ENCODE data around the gene ISG20L2. TPM values are rescaled to one million over a fixed set of nuclear protein-coding genes. Genes with fewer than 3 reads are reported as not detected.

ISG20L2 gene
- total RNA-seq, 6 experiments from 2014 or later = 16.2 to 26.9 (median 20.6) TPM

- peaks cover 1% of the 10 kb centered on the region for H3K27me3 Mint-ChIP-seq (ENCODE audit: insufficient read depth)
- TF ChIP-seq, protein P1, sequence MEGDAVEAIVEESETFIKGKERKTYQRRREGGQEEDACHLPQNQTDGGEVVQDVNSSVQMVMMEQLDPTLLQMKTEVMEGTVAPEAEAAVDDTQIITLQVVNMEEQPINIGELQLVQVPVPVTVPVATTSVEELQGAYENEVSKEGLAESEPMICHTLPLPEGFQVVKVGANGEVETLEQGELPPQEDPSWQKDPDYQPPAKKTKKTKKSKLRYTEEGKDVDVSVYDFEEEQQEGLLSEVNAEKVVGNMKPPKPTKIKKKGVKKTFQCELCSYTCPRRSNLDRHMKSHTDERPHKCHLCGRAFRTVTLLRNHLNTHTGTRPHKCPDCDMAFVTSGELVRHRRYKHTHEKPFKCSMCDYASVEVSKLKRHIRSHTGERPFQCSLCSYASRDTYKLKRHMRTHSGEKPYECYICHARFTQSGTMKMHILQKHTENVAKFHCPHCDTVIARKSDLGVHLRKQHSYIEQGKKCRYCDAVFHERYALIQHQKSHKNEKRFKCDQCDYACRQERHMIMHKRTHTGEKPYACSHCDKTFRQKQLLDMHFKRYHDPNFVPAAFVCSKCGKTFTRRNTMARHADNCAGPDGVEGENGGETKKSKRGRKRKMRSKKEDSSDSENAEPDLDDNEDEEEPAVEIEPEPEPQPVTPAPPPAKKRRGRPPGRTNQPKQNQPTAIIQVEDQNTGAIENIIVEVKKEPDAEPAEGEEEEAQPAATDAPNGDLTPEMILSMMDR (IDR thresholded peaks at IDR 0.05) = no peak
- no peaks in the 10 kb centered on the region for H3K9me3 Mint-ChIP-seq
- H3K36me3 Mint-ChIP-seq (ENCODE audit: low read depth) = no peaks in the 10 kb centered on the region
- DNase-seq = no peak
- H3K4me1 Mint-ChIP-seq (ENCODE audit: low read depth) = peaks cover 35% of the 10 kb centered on the region
- no peak overlapping the region for H3K27ac Mint-ChIP-seq
- H3K4me3 Mint-ChIP-seq = no peak overlapping the region
These were observed 47.2 kb downstream of the ISG20L2 start for GRCh38 chr1:156681196-156681960.

GRCh38 chr1:156680056-156680455, 48.5 kb downstream of the ISG20L2 start:
- Mint-ChIP-seq H3K27ac (no peak overlapping the region), H3K9me3 (no peaks in the 10 kb centered on the region), H3K4me3 (no peak overlapping the region), H3K36me3 (ENCODE audit: low read depth) (peaks cover 4% of the 10 kb centered on the region; the same call in 1 of the 2 replicates), H3K27me3 (ENCODE audit: insufficient read depth) (peaks cover 1% of the 10 kb centered on the region), H3K4me1 (ENCODE audit: low read depth) (peaks cover 43% of the 10 kb centered on the region)
- no peak for DNase-seq
- TF ChIP-seq, protein P1 (IDR thresholded peaks at IDR 0.05) = no peak

DNA sequence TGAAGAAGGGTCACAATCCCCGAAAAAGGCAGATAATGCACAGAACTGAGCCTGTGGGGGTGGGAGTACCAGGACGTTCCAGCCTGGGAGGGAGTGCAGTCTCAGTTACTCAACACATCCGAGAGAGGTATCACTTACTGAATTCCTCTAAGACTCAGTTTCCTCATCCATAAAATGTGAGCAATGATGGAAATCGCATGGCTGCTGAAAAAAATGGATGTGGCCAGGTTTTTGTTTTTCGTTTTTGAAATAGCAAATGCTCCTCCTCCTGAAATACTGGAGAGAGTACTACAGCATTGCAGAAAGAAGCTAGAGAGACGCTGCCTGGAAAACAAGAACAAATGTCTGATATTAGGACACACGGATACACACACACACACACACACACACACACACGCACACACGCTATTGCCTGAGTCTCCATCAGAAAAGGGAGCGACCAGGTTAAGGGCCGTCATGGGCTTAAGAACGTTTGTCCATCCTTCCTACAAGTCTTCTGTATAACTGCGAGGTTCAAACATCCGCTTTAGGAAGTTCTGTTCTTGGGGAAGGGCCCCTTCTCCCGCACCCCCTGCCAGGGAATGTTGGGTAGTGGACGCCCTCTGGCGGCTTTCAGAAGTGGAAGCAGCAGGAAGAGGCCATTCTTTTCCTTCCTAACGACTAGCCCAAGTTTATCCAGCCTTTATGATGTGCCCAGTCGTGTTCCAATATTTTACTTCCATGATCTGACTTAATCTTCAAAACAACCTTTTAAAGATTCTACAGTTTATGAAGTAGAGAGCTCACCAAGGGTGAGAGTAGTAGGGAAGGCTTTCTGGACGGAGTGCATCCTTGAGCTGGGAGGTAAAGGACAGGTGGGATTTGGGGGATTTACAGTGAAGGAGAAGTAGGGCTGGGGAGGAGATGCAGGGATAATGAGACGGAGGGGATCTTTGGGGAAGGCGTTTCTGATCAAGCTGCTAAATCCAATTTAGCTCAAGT, 50.7 kb downstream of the ISG20L2 start:
- peaks cover 44% of the 10 kb centered on the region for H3K4me1 Mint-ChIP-seq (ENCODE audit: low read depth)
- H3K4me3 Mint-ChIP-seq = peak overlapping the region; percentile 84
- TF ChIP-seq, protein P1 (IDR thresholded peaks at IDR 0.05) = peak; percentile 90
- peak overlapping the region; percentile 58 for H3K27ac Mint-ChIP-seq
- H3K36me3 Mint-ChIP-seq (ENCODE audit: low read depth) = peaks cover 15% of the 10 kb centered on the region; the same call in 1 of the 2 replicates
- no peaks in the 10 kb centered on the region for H3K9me3 Mint-ChIP-seq
- peaks cover 1% of the 10 kb centered on the region for H3K27me3 Mint-ChIP-seq (ENCODE audit: insufficient read depth)
- DNase-seq = peak; percentile 69

DNA sequence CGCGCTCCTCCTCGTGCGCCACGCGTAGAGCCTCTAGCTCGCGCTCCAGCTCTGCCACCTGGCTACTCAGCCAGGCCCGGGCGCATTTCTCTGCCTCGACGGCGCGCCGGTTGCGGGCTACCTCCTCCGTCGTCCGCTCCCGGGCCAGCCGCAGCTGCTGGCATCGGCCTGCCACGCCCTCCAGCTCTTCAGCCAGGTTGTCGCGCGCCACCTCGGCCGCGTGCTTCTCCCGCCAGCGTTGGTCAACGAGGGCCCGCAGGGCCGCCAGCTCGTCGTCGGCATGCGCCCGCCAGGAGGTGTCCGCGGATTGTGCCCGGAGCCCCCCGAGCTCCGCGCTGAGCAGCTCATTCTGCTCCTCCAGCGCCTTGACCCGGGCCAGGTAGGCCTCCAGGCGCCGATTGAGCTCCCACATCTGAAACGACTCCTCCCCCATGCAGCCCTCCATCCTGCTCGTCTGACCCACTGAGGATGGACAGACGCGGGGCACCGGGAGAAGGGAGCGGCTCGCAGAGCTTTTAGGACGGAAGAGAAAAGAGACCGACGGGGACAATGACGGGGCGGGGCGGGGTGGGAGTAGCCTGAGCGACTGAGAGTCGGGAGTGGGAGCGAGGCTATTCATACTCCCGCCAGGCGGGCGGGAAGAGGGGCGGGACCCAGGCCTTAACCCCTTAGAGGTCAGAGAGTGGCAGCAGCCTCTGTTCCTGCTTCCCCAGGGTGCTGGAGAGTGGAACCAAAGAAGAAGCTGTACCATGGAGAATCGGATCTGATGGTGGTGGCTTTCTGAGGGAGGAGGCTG, 51.5 kb downstream of the ISG20L2 start, which contains the start of gene NES:
NES (minus strand) TSS at position 588 of the 796 bp plus-strand sequence; CDS start at position 445, 143 bp downstream.
- TF ChIP-seq, protein P1 (IDR thresholded peaks at IDR 0.05) = no peak; the same call in 1 of the 2 replicates
- Mint-ChIP-seq H3K27ac (peak within 1 kb of the TSS; percentile 72), H3K4me1 (ENCODE audit: low read depth) (peaks cover 44% of the 10 kb centered on the region), H3K4me3 (peak within 1 kb of the TSS; percentile 88), H3K9me3 (no peaks in the 10 kb centered on the region), H3K27me3 (ENCODE audit: insufficient read depth) (peaks cover 1% of the 10 kb centered on the region), H3K36me3 (ENCODE audit: low read depth) (peaks cover 15% of the 10 kb centered on the region)
- peak; percentile 62 for DNase-seq

All from HFFc6 (cell line).